ENCODE measurements around the gene HEXIM2. TPM values are rescaled to one million over a fixed set of nuclear protein-coding genes. Genes with fewer than 3 reads are reported as not detected.
"Not testable (repeated sequence)": the region's sequence is repeated elsewhere in the genome, so short reads cannot be mapped to it uniquely, and the experiment has no call there.

The HEXIM2 gene
- polyA plus RNA-seq, 1 donor (not counting 4 experiments of a cell fraction or from before 2014, with no cell fraction given) = 2.3 TPM

- Histone ChIP-seq H3K9ac (ENCODE audit: control insufficient read depth, extremely low read depth, insufficient read depth, low read length) (peak overlapping the region; percentile 51), H3K36me3 (ENCODE audit: control insufficient read depth in 2 of 2, extremely low read depth in 1 of 2, insufficient read depth in 2 of 2, low read length in 2 of 2) (peaks cover 4 to 5% of the 10 kb centered on the region in 2 experiments), H3K9me3 (ENCODE audit: control insufficient read depth, low read depth, low read length) (no peaks in the 10 kb centered on the region), H3K27me3 (ENCODE audit: control insufficient read depth, extremely low read depth, insufficient read depth, low read length) (no peaks in the 10 kb centered on the region), H3K4me3 (ENCODE audit: control insufficient read depth in 2 of 3, extremely low read depth in 1 of 3, insufficient read depth in 2 of 3, low read depth in 1 of 3, low read length in 3 of 3) (peak overlapping the region in 1 of 3 experiments; percentile 50), H2AFZ (ENCODE audit: control insufficient read depth, low read length) (no peak overlapping the region), H3K79me2 (ENCODE audit: control insufficient read depth, insufficient read depth, low read length) (peaks cover 53% of the 10 kb centered on the region), H3K4me1 (ENCODE audit: control insufficient read depth, extremely low read depth, insufficient read depth, low read length) (peaks cover 49% of the 10 kb centered on the region), H3K27ac (ENCODE audit: control insufficient read depth, insufficient read depth, low read length) (peak overlapping the region; percentile 91), H3K9me1 (ENCODE audit: control insufficient read depth, extremely low read depth, insufficient read depth, low read length) (no peaks in the 10 kb centered on the region), H3K4me2 (ENCODE audit: control insufficient read depth, extremely low read depth, insufficient read depth, low read depth, low read length) (peak overlapping the region; percentile 60), H4K20me1 (ENCODE audit: control insufficient read depth, extremely low read depth, insufficient read depth, low read length) (no peaks in the 10 kb centered on the region)
- DNase-seq (ENCODE audit: low read depth, low spot score) (no peak), FAIRE-seq (peak; percentile 89)
- dilution Hi-C loops (cut with MboI; ENCODE audit: extremely low pct_ligation_motif_present, low sequenced_read_pairs) = no loop called here
- no peak for TF ChIP-seq EZH2 (IDR thresholded peaks at IDR 0.05; ENCODE audit: low read length)
- no peak for TF ChIP-seq CTCF (optimal IDR thresholded peaks at IDR 0.05 in 1 of 3, IDR thresholded peaks at IDR 0.05 in 1 of 3, conservative IDR thresholded peaks at IDR 0.05 in 1 of 3; ENCODE audit: extremely low read depth in 1 of 3, insufficient read depth in 2 of 3, low read length in 3 of 3)
Measured at GRCh38 chr17:45123930-45124796, 37.5 kb upstream of the HEXIM2 start.

GRCh38 chr17:45124797-45125122, 36.9 kb upstream of the HEXIM2 start:
- H4K20me1 ChIP-seq (ENCODE audit: control insufficient read depth, extremely low read depth, insufficient read depth, low read length); H2AFZ ChIP-seq (ENCODE audit: control insufficient read depth, low read length); DNase-seq (ENCODE audit: low read depth, low spot score); H3K4me3 ChIP-seq (ENCODE audit: control insufficient read depth in 2 of 3, extremely low read depth in 1 of 3, insufficient read depth in 2 of 3, low read depth in 1 of 3, low read length in 3 of 3); H3K27me3 ChIP-seq (ENCODE audit: control insufficient read depth, extremely low read depth, insufficient read depth, low read length); H3K9me1 ChIP-seq (ENCODE audit: control insufficient read depth, extremely low read depth, insufficient read depth, low read length); H3K9me3 ChIP-seq (ENCODE audit: control insufficient read depth, low read depth, low read length); H3K36me3 ChIP-seq (ENCODE audit: control insufficient read depth in 2 of 2, extremely low read depth in 1 of 2, insufficient read depth in 2 of 2, low read length in 2 of 2); dilution Hi-C loops (cut with MboI; ENCODE audit: extremely low pct_ligation_motif_present, low sequenced_read_pairs); FAIRE-seq: not testable (repeated sequence)
- Histone ChIP-seq H3K9ac (ENCODE audit: control insufficient read depth, extremely low read depth, insufficient read depth, low read length) (peak overlapping the region; percentile 51), H3K4me2 (ENCODE audit: control insufficient read depth, extremely low read depth, insufficient read depth, low read depth, low read length) (peak overlapping the region; percentile 60), H3K27ac (ENCODE audit: control insufficient read depth, insufficient read depth, low read length) (peak overlapping the region; percentile 91), H3K79me2 (ENCODE audit: control insufficient read depth, insufficient read depth, low read length) (peaks cover 59% of the 10 kb centered on the region), H3K4me1 (ENCODE audit: control insufficient read depth, extremely low read depth, insufficient read depth, low read length) (peaks cover 51% of the 10 kb centered on the region)
